IMR-90 (cell line): ENCODE measurements around the gene ALDH3A2. TPM values are rescaled to one million over a fixed set of nuclear protein-coding genes. Genes with fewer than 3 reads are reported as not detected.

Source experiments
- ATAC-seq: fragments of 200-7000 bp; cut with Tn5 transposase; 2 replicates; pipeline ENCODE4 v1.9.1; 2020; ENCODE audit warnings: low read depth, mild to moderate bottlenecking, moderate library complexity
- BruUV-seq: library from RNA; stranded (reverse); fragments of 400-500 nt; replicated peaks from 2 replicates; lab custom pipeline; 2021; lab: Mats Ljungman, UMichigan
- CTCF ChIA-PET: fragments of 300-600 bp; formaldehyde crosslinking; extraction: SDS; loops from one replicate; lab custom pipeline; 2021; ENCODE audit warnings: antibody characterized with exemption; lab: Yijun Ruan, JAX
- POLR2A ChIA-PET: fragments of 300-600 bp; sonication (Branson Sonifier 250); formaldehyde crosslinking; loops from one replicate; lab custom pipeline; 2022; ENCODE audit warnings: antibody characterized with exemption; ENCODE audit not compliant: unreplicated experiment; lab: Charles Lee
- DNase-seq: peaks from one replicate; pipeline ENCODE4 v3.0.0; 2013
- H2AFZ ChIP-seq: replicated peaks from 2 replicates; pipeline ENCODE3; 2013; ENCODE audit warnings: low read length, mild to moderate bottlenecking; ENCODE audit not compliant: poor library complexity
- H2AK5ac ChIP-seq: 2 replicates; pipeline ENCODE4 v1.6.1; 2013; ENCODE audit warnings: low read depth, low read length, inconsistent platforms
- H2AK9ac ChIP-seq: replicated peaks from 2 replicates; pipeline ENCODE3; 2013; ENCODE audit warnings: mild to moderate bottlenecking, low read depth, low read length, moderate library complexity; ENCODE audit not compliant: poor library complexity
- H2BK120ac ChIP-seq: 2 replicates; pipeline ENCODE4 v1.6.1; 2013; ENCODE audit warnings: low read depth, low read length, inconsistent platforms
- H2BK15ac ChIP-seq: 3 replicates; pipeline ENCODE4 v1.6.1; 2013; ENCODE audit warnings: low read depth, low read length, inconsistent platforms
- H2BK20ac ChIP-seq: 2 replicates; pipeline ENCODE4 v1.6.1; 2013; ENCODE audit warnings: low read depth, mild to moderate bottlenecking, inconsistent platforms, low read length, moderate library complexity
- H2BK5ac ChIP-seq: 2 replicates; pipeline ENCODE4 v1.6.1; 2013; ENCODE audit warnings: mild to moderate bottlenecking, low read depth, low read length, inconsistent platforms; ENCODE audit not compliant: poor library complexity, severe bottlenecking
- H3K14ac ChIP-seq: replicated peaks from 2 replicates; pipeline ENCODE4 v1.6.1; 2013; ENCODE audit warnings: low read depth, low read length, inconsistent platforms
- H3K18ac ChIP-seq: 2 replicates; pipeline ENCODE4 v1.6.1; 2013; ENCODE audit warnings: low read depth, low read length, control low read depth
- H3K23ac ChIP-seq: 2 replicates; pipeline ENCODE4 v1.6.1; 2013; ENCODE audit warnings: low read depth, low read length, inconsistent platforms
- H3K27ac ChIP-seq: 2 replicates; pipeline ENCODE4 v1.5.1; 2013; ENCODE audit warnings: mild to moderate bottlenecking, control low read depth, low read length; ENCODE audit not compliant: insufficient read depth
- H3K27me3 ChIP-seq: 2 replicates; pipeline ENCODE4 v1.6.1; 2013; ENCODE audit warnings: low read length; ENCODE audit not compliant: control insufficient read depth, insufficient read depth
- H3K36me3 ChIP-seq: 2 replicates; pipeline ENCODE4 v1.6.1; 2013; ENCODE audit warnings: low read length, mixed read lengths; ENCODE audit not compliant: control insufficient read depth, insufficient read depth
- H3K4ac ChIP-seq: 2 replicates; pipeline ENCODE4 v1.6.1; 2013; ENCODE audit warnings: low read depth, low read length, inconsistent platforms
- H3K4me1 ChIP-seq: 2 replicates; pipeline ENCODE4 v1.6.1; 2013; ENCODE audit warnings: low read length, mixed read lengths; ENCODE audit not compliant: control insufficient read depth, insufficient read depth
- H3K4me2 ChIP-seq: 2 replicates; pipeline ENCODE4 v1.6.1; 2013; ENCODE audit warnings: low read depth, mild to moderate bottlenecking, control low read depth, low read length, moderate library complexity
- H3K4me3 ChIP-seq: 2 replicates; pipeline ENCODE4 v1.5.1; 2013; ENCODE audit warnings: low read depth, mild to moderate bottlenecking, control low read depth, low read length, moderate library complexity; ENCODE audit not compliant: insufficient read depth
- H3K56ac ChIP-seq: 2 replicates; pipeline ENCODE4 v1.6.1; 2013; ENCODE audit warnings: low read length, inconsistent platforms; ENCODE audit not compliant: insufficient read depth; ENCODE audit errors: extremely low read depth
- H3K79me1 ChIP-seq, 2 experiments: 2 replicates each; pipeline ENCODE4 v1.6.1; 2013; ENCODE audit warnings: low read length in 2 of 2, inconsistent platforms in 1 of 2, low read depth in 1 of 2
- H3K9ac ChIP-seq: 2 replicates; pipeline ENCODE4 v1.6.1; 2013; ENCODE audit warnings: low read depth, low read length, control low read depth
- H3K9me1 ChIP-seq: 2 replicates; pipeline ENCODE4 v1.6.1; 2013; ENCODE audit warnings: low read length, inconsistent platforms; ENCODE audit not compliant: insufficient read depth
- H3K9me3 ChIP-seq: 2 replicates; pipeline ENCODE4 v1.6.1; 2013; ENCODE audit warnings: low read length; ENCODE audit not compliant: control insufficient read depth, insufficient read depth
- H4K20me1 ChIP-seq: 2 replicates; pipeline ENCODE4 v1.6.1; 2013; ENCODE audit warnings: low read length, inconsistent platforms; ENCODE audit not compliant: insufficient read depth
- H4K5ac ChIP-seq: 2 replicates; pipeline ENCODE4 v1.6.1; 2013; ENCODE audit warnings: mild to moderate bottlenecking, low read depth, low read length, control low read depth
- H4K8ac ChIP-seq, 2 experiments: 2 replicates each; pipeline ENCODE4 v1.6.1; 2013; ENCODE audit warnings: low read depth in 2 of 2, low read length in 2 of 2, control low read depth in 1 of 2, inconsistent platforms in 1 of 2
- H4K91ac ChIP-seq: 2 replicates; pipeline ENCODE4 v1.6.1; 2013; ENCODE audit warnings: low read depth, low read length, inconsistent platforms; ENCODE audit not compliant: insufficient read depth
- MXI1 ChIP-seq: IDR thresholded peaks from 2 replicates; pipeline ENCODE4 v1.6.1; 2012; ENCODE audit warnings: low read depth, mild to moderate bottlenecking, low read length, moderate library complexity, borderline replicate concordance
- WGBS, 2 experiments: methylation state at CpG; one replicate each; pipeline versions ENCODE4 v1.1.5 to v1.1.7; 2013; ENCODE audit warnings: missing lambda C conversion rate in 2 of 2; ENCODE audit not compliant: insufficient read length in 1 of 2; ENCODE audit errors: extremely low coverage in 2 of 2; 5-methylcytosine and 5-hydroxymethylcytosine counted together
- dilution Hi-C: fragments of 300-500 bp; cut with HindIII; formaldehyde crosslinking; loops from one replicate; pipeline ENCODE4 v1.14.3; 2018; ENCODE audit warnings: low sequenced_read_pairs; ENCODE audit not compliant: unreplicated experiment
- in situ Hi-C: fragments of 300-500 bp; cut with MboI; formaldehyde crosslinking; loops from 3 replicates; pipeline ENCODE4 v1.14.3; 2019; ENCODE audit warnings: low sequenced_read_pairs, inconsistent platforms, mixed read lengths
- intact Hi-C: fragments of 100-400 bp; cut with micrococcal nuclease; formaldehyde crosslinking; loops from 2 replicates; pipeline ENCODE4 v1.10.0; 2022
- polyA plus RNA-seq, 3 experiments: library from polyadenylated mRNA; depleted of rRNA; stranded (reverse); fragments of >200 nt; gene quantifications; 2 replicates each; pipeline ENCODE4 v1.2.3, GENCODE V29; 2012; ENCODE audit warnings: low replicate concordance in 1 of 3
- total RNA-seq: library from RNA; depleted of rRNA; stranded (reverse); fragments of >200 nt; gene quantifications from 2 replicates; pipeline ENCODE4 v1.2.3, GENCODE V29; 2012

The ALDH3A2 gene
- total and polyA plus RNA-seq, 2 of the 4 experiments (the other 2 are of a cell fraction), result 4.0 to 7.9 TPM

GRCh38 chr17:19644493-19645210, 3.9 kb upstream of the ALDH3A2 start:
- DNase-seq (no peak), ATAC-seq (no peak)
- H3K18ac ChIP-seq, result no peak overlapping the region
- H3K36me3 ChIP-seq, result no peaks in the 10 kb centered on the region
- no peak overlapping the region for H2BK5ac ChIP-seq
- peaks cover 32% of the 10 kb centered on the region for H3K27me3 ChIP-seq
- no peak overlapping the region for H3K4me2 ChIP-seq
- no peak overlapping the region for H4K91ac ChIP-seq
- no peak overlapping the region for H2AFZ ChIP-seq
- no peak overlapping the region for H2BK120ac ChIP-seq
- ChIA-PET CTCF (interaction anchor here (0.6 kb wide), 2 partner anchors 30 to 239 kb away, joined by 3 read pairs; no protein-coding TSS in a partner anchor), POLR2A (no interaction called here)
- peaks cover 6% of the 10 kb centered on the region for H3K4me1 ChIP-seq
- no peak overlapping the region for H2AK9ac ChIP-seq
- H3K9ac ChIP-seq, result no peak overlapping the region
- no peak overlapping the region for H4K8ac ChIP-seq
- no peaks in the 10 kb centered on the region for H4K20me1 ChIP-seq
- in situ Hi-C loops (no loop called here), dilution Hi-C loops (no loop called here), intact Hi-C loops (loop anchor here (5.0 kb wide), 1 partner anchor 282 kb away; the partner anchor contains the start of gene B9D1)
- BruUV-seq, result no TSS peak
- no CpG with 5 or more reads among the region's 5 CpGs for WGBS, 2 experiments
- no peaks in the 10 kb centered on the region for H3K9me3 ChIP-seq
- no peak overlapping the region for H2AK5ac ChIP-seq
- no peak overlapping the region for H3K56ac ChIP-seq
- no peak for TF ChIP-seq MXI1
- no peak overlapping the region for H3K4me3 ChIP-seq
- no peaks in the 10 kb centered on the region for H3K9me1 ChIP-seq
- no peak overlapping the region for H4K5ac ChIP-seq
- no peak overlapping the region for H3K23ac ChIP-seq
- no peaks in the 10 kb centered on the region for H3K79me1 ChIP-seq
- no peak overlapping the region for H3K14ac ChIP-seq
- no peak overlapping the region for H2BK15ac ChIP-seq
- H3K4ac ChIP-seq, result no peak overlapping the region
- H3K27ac ChIP-seq, result no peak overlapping the region
- no peak overlapping the region for H2BK20ac ChIP-seq
